ENCODE data around the gene TENM4. TPM values are rescaled to one million over a fixed set of nuclear protein-coding genes. Genes with fewer than 3 reads are reported as not detected.

Gene TENM4
- total RNA-seq, 1 experiment from 2014 or later: 25.0 TPM

- no peak for TF ChIP-seq ZBTB43 (CRISPR knock-in tag; IDR thresholded peaks at IDR 0.05)
- TF ChIP-seq KAT7 (CRISPR knock-in tag; IDR thresholded peaks at IDR 0.05; ENCODE audit: borderline replicate concordance): no peak
- no peak for TF ChIP-seq CDX4 (CRISPR knock-in tag; IDR thresholded peaks at IDR 0.05; ENCODE audit: borderline replicate concordance)
- TF ChIP-seq JUN (CRISPR knock-in tag; IDR thresholded peaks at IDR 0.05): no peak
Observed at GRCh38 chr11:78725200-78725599, 715.6 kb downstream of the TENM4 start (continued).

GRCh38 chr11:78722786-78723185 is 718.0 kb downstream of the TENM4 start:
- no peaks in the 10 kb centered on the region for H3K36me3 Mint-ChIP-seq
- H3K4me1 Mint-ChIP-seq: no peaks in the 10 kb centered on the region
- H3K27me3 Mint-ChIP-seq (ENCODE audit: low read depth): no peaks in the 10 kb centered on the region
- no peak overlapping the region for H3K27ac Mint-ChIP-seq
- ChIA-PET CTCF (interaction anchor here (3.0 kb wide), 1 partner anchor 77 kb away, joined by 17 read pairs; no protein-coding TSS in a partner anchor), POLR2A (no interaction called here)
- DNase-seq (ENCODE audit: low spot score) (no peak), ATAC-seq (no peak)
- H3K9me3 Mint-ChIP-seq: no peaks in the 10 kb centered on the region
- TF ChIP-seq ZNF423 (CRISPR knock-in tag; IDR thresholded peaks at IDR 0.05) (no peak), CREB1 (CRISPR knock-in tag; IDR thresholded peaks at IDR 0.05) (no peak), ZNF317 (CRISPR knock-in tag; IDR thresholded peaks at IDR 0.05; ENCODE audit: borderline replicate concordance, low read depth) (no peak), ZMAT4 (CRISPR knock-in tag; IDR thresholded peaks at IDR 0.05) (no peak), ARID4B (CRISPR knock-in tag; IDR thresholded peaks at IDR 0.05; ENCODE audit: borderline replicate concordance) (no peak), ESRRA (CRISPR knock-in tag; IDR thresholded peaks at IDR 0.05; ENCODE audit: borderline replicate concordance) (no peak), ZNF512 (CRISPR knock-in tag; IDR thresholded peaks at IDR 0.05; ENCODE audit: borderline replicate concordance) (no peak), E2F1 (CRISPR knock-in tag; IDR thresholded peaks at IDR 0.05) (no peak), USF2 (CRISPR knock-in tag; IDR thresholded peaks at IDR 0.05) (no peak), E2F5 (CRISPR knock-in tag; IDR thresholded peaks at IDR 0.05) (no peak), ZNF138 (CRISPR knock-in tag; conservative IDR thresholded peaks at IDR 0.05) (no peak), AR (CRISPR knock-in tag; IDR thresholded peaks at IDR 0.05) (no peak), OVOL2 (CRISPR knock-in tag; IDR thresholded peaks at IDR 0.05; ENCODE audit: borderline replicate concordance) (no peak), ZNF416 (CRISPR knock-in tag; IDR thresholded peaks at IDR 0.05) (no peak)
- H3K4me3 Mint-ChIP-seq: no peak overlapping the region

Measured in WTC11 (cell line).